Upper lobe of right lung (tissue), 1 donor: ENCODE measurements around the gene C6orf132. TPM values are rescaled to one million over a fixed set of nuclear protein-coding genes. Genes with fewer than 3 reads are reported as not detected.

ENCODE experiments used
- ATAC-seq: fragments of 200-7000 bp; cut with Tn5 transposase; one replicate; pipeline ENCODE4 v1.9.1; 2020; ENCODE audit warnings: mild to moderate bottlenecking, moderate library complexity
- DNase-seq: peaks from one replicate; pipeline ENCODE4 v3.0.0-alpha.2; 2020
- H3K27ac ChIP-seq: fragments of 200-600 bp; one replicate; pipeline ENCODE4 v1.8.0; 2022
- H3K27me3 ChIP-seq: fragments of 200-600 bp; one replicate; pipeline ENCODE4 v1.8.0; 2022; ENCODE audit warnings: mild to moderate bottlenecking
- H3K36me3 ChIP-seq: fragments of 200-600 bp; one replicate; pipeline ENCODE4 v1.8.0; 2022
- H3K4me1 ChIP-seq: fragments of 200-600 bp; one replicate; pipeline ENCODE4 v1.8.0; 2022
- H3K4me3 ChIP-seq: fragments of 200-600 bp; one replicate; pipeline ENCODE4 v1.8.0; 2022; ENCODE audit warnings: mild to moderate bottlenecking
- H3K9me3 ChIP-seq: fragments of 200-600 bp; one replicate; pipeline ENCODE4 v1.8.0; 2022
- CTCF ChIP-seq: fragments of 200-600 bp; IDR thresholded peaks from one replicate; pipeline ENCODE4 v1.8.0; 2022; ENCODE audit warnings: antibody characterized with exemption
- intact Hi-C: fragments of 100-400 bp; cut with DNase I; formaldehyde crosslinking; loops from one replicate; pipeline ENCODE4 v1.11.0; 2022
- total RNA-seq: library from RNA; stranded (reverse); fragmentation: NEBNext Ultra II Directional; extraction: Animal tissue kit (Norgen Biotek cat#: 25700); gene quantifications from one replicate; pipeline ENCODE4 v1.2.1, GENCODE V29; 2021
- donor health status: DM: no; HTN: yes; CAD: no; lungs with severe emphysema.

Gene C6orf132
- total RNA-seq, 1 donor from 2014 or later, result 11.5 TPM

- Histone ChIP-seq H3K36me3 (no peaks in the 10 kb centered on the region), H3K27me3 (no peaks in the 10 kb centered on the region), H3K4me3 (no peak overlapping the region), H3K9me3 (no peaks in the 10 kb centered on the region), H3K27ac (no peak overlapping the region), H3K4me1 (peaks cover 16% of the 10 kb centered on the region)
- intact Hi-C loops, result no loop called here
- no peak for TF ChIP-seq CTCF
- ATAC-seq (no peak), DNase-seq (no peak)
These were observed 46.5 kb downstream of the C6orf132 start for GRCh38 chr6:42095776-42096541.

GRCh38 chr6:42095094-42095493 is 47.3 kb downstream of the C6orf132 start:
- TF ChIP-seq CTCF, result no peak

GRCh38 chr6:42093582-42094329 is 48.7 kb downstream of the C6orf132 start:
- no peaks in the 10 kb centered on the region for H3K36me3 ChIP-seq
- DNase-seq, result no peak
- H3K27ac ChIP-seq, result no peak overlapping the region
- no peaks in the 10 kb centered on the region for H3K27me3 ChIP-seq
- no peaks in the 10 kb centered on the region for H3K9me3 ChIP-seq
- H3K4me1 ChIP-seq, result no peaks in the 10 kb centered on the region
- H3K4me3 ChIP-seq, result no peak overlapping the region
- no peak for TF ChIP-seq CTCF
- intact Hi-C loops, result no loop called here
- peak; percentile 42 for ATAC-seq

More at GRCh38 chr6:42095094-42095493, 47.3 kb downstream of the C6orf132 start:
- Histone ChIP-seq H3K27ac (no peak overlapping the region), H3K9me3 (no peaks in the 10 kb centered on the region), H3K27me3 (no peaks in the 10 kb centered on the region), H3K36me3 (no peaks in the 10 kb centered on the region), H3K4me1 (peaks cover 10% of the 10 kb centered on the region), H3K4me3 (no peak overlapping the region)
- DNase-seq (no peak), ATAC-seq (no peak)
- intact Hi-C loops, result no loop called here

- Histone ChIP-seq H3K4me1 (no peaks in the 10 kb centered on the region), H3K9me3 (no peaks in the 10 kb centered on the region), H3K36me3 (no peaks in the 10 kb centered on the region), H3K4me3 (no peak overlapping the region), H3K27ac (no peak overlapping the region), H3K27me3 (no peaks in the 10 kb centered on the region)
- intact Hi-C loops, result no loop called here
- ATAC-seq (peak; percentile 72), DNase-seq (no peak)
- no peak for TF ChIP-seq CTCF
These were observed 50.7 kb downstream of the C6orf132 start for GRCh38 chr6:42091718-42092023.

GRCh38 chr6:42090819-42091717 is 51.4 kb downstream of the C6orf132 start:
- intact Hi-C loops, result no loop called here
- TF ChIP-seq CTCF, result no peak
- DNase-seq, result no peak
- no peaks in the 10 kb centered on the region for H3K4me1 ChIP-seq
- H3K9me3 ChIP-seq, result no peaks in the 10 kb centered on the region
- no peaks in the 10 kb centered on the region for H3K27me3 ChIP-seq
- no peak overlapping the region for H3K4me3 ChIP-seq
- no peak overlapping the region for H3K27ac ChIP-seq
- H3K36me3 ChIP-seq, result no peaks in the 10 kb centered on the region
- no peak for ATAC-seq
